Neutrophil (primary cell): Measurements from ENCODE around the gene UBTD1.

Experiments
- H3K27ac ChIP-seq: fragments of 200-600 bp; sonication (generic); 2 replicates; pipeline ENCODE4 v1.5.1; 2016; ENCODE audit warnings: mild to moderate bottlenecking, moderate library complexity
- H3K27me3 ChIP-seq: fragments of 200-600 bp; sonication (generic); 2 replicates; pipeline ENCODE4 v1.6.0; 2016; ENCODE audit warnings: mild to moderate bottlenecking
- H3K36me3 ChIP-seq: fragments of 200-600 bp; sonication (generic); 2 replicates; pipeline ENCODE4 v1.5.1; 2017
- H3K4me1 ChIP-seq, 2 experiments: fragments of 200-600 bp in 1 of 2; sonication (generic) in 1 of 2; 1 replicate in 1 of 2; 2 replicates in 1 of 2; pipeline versions ENCODE4 v1.5.1 to v1.6.1; 2013 to 2016; ENCODE audit warnings: low read depth in 1 of 2, low read length in 1 of 2, mild to moderate bottlenecking in 1 of 2, moderate library complexity in 1 of 2; ENCODE audit not compliant: control insufficient read depth in 1 of 2, insufficient read depth in 1 of 2
- H3K4me3 ChIP-seq, 2 experiments: fragments of 200-600 bp in 1 of 2; sonication (generic) in 1 of 2; 1 replicate in 1 of 2; 2 replicates in 1 of 2; pipeline ENCODE4 v1.5.1; 2013 to 2016; ENCODE audit warnings: low read depth in 1 of 2, low read length in 1 of 2, mild to moderate bottlenecking in 1 of 2, moderate library complexity in 1 of 2
- H3K9me3 ChIP-seq: fragments of 200-600 bp; sonication (generic); 2 replicates; pipeline ENCODE4 v1.5.1; 2016
- CTCF ChIP-seq: fragments of 200-600 bp; sonication (generic); IDR thresholded peaks from 2 replicates; pipeline ENCODE4 v1.5.1; 2016; ENCODE audit warnings: antibody characterized with exemption

UBTD1 gene

GRCh38 chr10:97583476-97583875 is 84.8 kb downstream of the UBTD1 start:
- peaks cover 3% of the 10 kb centered on the region for H3K27me3 ChIP-seq
- H3K4me1 ChIP-seq = no peaks in the 10 kb centered on the region
- no peak for TF ChIP-seq CTCF
- no peaks in the 10 kb centered on the region for H3K9me3 ChIP-seq
- H3K27ac ChIP-seq = no peak overlapping the region
- H3K4me3 ChIP-seq = no peak overlapping the region
- no peaks in the 10 kb centered on the region for H3K36me3 ChIP-seq

GRCh38 chr10:97584060-97584797 is 85.5 kb downstream of the UBTD1 start, which contains the start of gene HOGA1:
Gene HOGA1 (plus strand): TSS chr10:97584389. CDS start chr10:97584704, 315 bp downstream.
- H3K36me3 ChIP-seq = no peaks in the 10 kb centered on the region
- TF ChIP-seq CTCF = no peak
- no peak within 1 kb of the TSS for H3K27ac ChIP-seq
- no peaks in the 10 kb centered on the region for H3K27me3 ChIP-seq
- no peak within 1 kb of the TSS for H3K4me3 ChIP-seq
- no peaks in the 10 kb centered on the region for H3K4me1 ChIP-seq
- H3K9me3 ChIP-seq = no peaks in the 10 kb centered on the region

GRCh38 chr10:97584798-97585438 is 86.2 kb downstream of the UBTD1 start:
- H3K36me3 ChIP-seq = no peaks in the 10 kb centered on the region
- no peak for TF ChIP-seq CTCF
- no peaks in the 10 kb centered on the region for H3K9me3 ChIP-seq
- no peaks in the 10 kb centered on the region for H3K27me3 ChIP-seq
- H3K4me1 ChIP-seq = no peaks in the 10 kb centered on the region
- no peak overlapping the region for H3K4me3 ChIP-seq
- no peak overlapping the region for H3K27ac ChIP-seq

- H3K27me3 ChIP-seq = no peaks in the 10 kb centered on the region
- H3K9me3 ChIP-seq = no peaks in the 10 kb centered on the region
- no peak overlapping the region for H3K27ac ChIP-seq
- no peaks in the 10 kb centered on the region for H3K4me1 ChIP-seq
- H3K36me3 ChIP-seq = no peaks in the 10 kb centered on the region
- no peak overlapping the region for H3K4me3 ChIP-seq
- no peak for TF ChIP-seq CTCF
These were observed 86.7 kb downstream of the UBTD1 start for GRCh38 chr10:97585439-97585811.

- Histone ChIP-seq H3K27ac (no peak overlapping the region), H3K9me3 (no peaks in the 10 kb centered on the region), H3K4me1 (no peaks in the 10 kb centered on the region), H3K36me3 (no peaks in the 10 kb centered on the region), H3K4me3 (no peak overlapping the region), H3K27me3 (no peaks in the 10 kb centered on the region)
- TF ChIP-seq CTCF = no peak
These were observed 88.5 kb downstream of the UBTD1 start for GRCh38 chr10:97587183-97587582.
